Measurements from ENCODE around the gene OLFM1.
"Not testable (repeated sequence)": the region's sequence is repeated elsewhere in the genome, so short reads cannot be mapped to it uniquely, and the experiment has no call there.

Gene OLFM1

DNA sequence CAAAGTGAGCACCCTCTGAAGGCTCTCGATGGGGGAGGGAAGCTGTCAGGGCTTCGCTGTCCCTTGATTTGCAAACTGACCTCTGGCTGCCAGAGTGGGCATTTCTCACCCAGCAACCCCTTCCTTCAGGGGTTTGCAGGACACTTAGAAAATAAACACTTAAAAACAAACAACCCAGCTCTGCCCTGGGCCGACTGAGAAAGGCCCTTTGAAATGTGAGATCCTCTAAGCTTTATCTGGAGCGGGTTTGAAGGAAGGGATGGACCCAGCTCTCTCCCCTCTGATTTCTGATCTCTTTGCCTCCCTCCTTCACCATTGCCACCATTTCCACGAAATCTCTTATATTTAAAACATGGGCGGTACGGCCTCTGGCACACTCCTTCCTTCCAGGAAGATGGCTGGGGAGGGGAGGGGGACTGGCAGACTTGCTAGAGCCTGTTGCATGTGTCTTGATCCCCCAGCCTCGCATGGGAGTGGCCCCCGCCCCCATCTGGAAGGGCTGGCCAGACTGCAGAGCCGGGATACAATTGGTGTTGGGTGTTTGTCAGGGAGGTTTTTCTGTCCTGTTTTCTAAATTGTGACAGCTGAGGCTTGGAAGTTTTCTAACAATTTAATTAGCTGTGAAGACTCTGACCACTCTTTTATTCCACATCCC, 20.2 kb downstream of the OLFM1 start:
- no peak for DNase-seq (ENCODE audit: low read depth)

DNA sequence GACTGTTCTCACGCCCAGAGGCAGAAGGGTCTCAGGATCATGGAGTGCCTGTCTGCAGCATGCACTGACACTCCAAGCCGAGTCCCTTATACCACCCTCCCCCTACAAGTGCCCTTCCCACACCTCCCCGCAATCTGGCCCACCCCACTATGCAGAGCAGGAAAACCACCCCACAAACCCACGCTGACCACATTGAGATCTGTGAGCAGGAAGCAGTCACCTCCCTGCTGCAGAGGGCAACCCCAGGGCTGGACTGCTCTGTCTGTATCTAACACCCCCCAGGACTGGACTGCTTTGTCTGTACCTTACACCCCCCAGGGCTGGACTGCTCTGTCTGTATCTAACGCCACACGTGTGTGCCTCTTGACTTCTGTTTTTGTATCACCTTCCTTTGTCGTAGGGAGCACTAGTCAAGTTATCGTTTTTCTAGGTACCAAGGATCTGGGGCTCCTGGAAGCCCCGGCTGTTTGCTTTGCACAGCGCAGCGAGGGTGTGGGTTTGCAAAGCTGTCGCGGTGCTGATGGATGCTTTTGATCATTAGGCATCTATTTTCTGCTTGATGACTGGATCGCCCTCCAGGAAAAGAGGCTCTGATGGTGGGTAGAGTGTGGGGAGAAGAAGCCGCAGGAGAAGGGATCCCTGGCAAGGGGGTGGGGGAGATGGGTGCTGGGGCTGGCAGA, 21.5 kb downstream of the OLFM1 start:
- DNase-seq (ENCODE audit: low read depth), result no peak

DNA sequence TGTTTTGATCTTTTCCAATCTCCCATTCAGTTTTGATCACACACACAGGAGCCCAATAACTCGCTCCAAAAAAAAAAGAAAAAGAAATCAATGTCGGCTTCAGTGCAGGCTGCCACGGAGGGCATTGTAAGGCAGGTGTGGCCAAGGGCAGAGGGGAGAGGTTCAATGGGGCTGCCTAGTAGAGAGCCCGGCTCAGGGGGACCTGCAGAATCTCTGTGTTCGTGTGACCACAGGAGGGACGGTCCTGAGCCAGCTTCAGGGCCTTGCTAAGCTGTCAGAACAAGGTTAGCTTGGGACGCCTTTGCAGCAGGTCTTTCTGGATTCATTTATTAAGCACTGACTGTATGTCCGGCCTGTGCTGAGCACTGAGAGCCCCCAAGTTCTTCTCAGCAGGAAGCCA, 22.2 kb downstream of the OLFM1 start:
- no peak for DNase-seq (ENCODE audit: low read depth)

DNA sequence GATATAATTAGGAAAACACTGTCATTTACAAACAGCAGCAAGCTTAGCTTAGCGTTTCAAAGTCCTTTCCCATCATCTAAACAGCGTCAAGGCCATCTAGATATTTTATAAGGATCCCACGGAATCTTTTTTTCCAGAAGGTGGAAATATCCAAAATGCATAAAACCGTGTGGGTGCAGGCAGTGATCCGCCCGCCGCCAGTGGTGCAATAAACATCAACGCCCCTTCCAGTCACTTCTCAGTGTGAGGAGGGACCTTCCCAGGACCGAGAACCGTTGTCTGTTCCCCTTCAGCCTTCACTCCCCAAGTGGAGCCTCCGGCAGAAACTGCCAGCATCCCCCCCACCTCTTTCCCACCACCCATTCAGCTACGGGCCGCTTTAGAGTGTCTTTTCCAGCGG, 22.9 kb downstream of the OLFM1 start:
- DNase-seq (ENCODE audit: low read depth), result no peak

DNA sequence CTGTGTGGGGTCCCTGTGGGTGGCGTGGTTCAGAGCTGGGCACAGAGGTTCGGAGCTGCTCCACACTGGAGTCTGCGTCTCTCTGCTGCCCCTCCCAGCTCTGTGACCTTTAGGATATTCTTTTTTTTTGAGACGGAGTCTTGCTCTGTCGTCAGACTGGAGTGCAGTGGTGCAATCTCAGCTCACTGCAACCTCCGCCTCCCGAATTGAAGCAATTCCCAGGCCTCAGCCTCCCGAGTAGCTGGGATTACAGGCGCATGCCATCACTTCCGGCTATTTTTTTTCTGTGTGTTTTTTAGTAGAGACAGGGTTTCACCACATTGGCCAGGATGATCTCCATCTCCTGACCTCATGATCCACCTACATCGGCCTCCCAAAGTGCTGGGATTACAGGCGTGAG, 24.1 kb downstream of the OLFM1 start:
- not testable (repeated sequence) for DNase-seq (ENCODE audit: low read depth)

DNA sequence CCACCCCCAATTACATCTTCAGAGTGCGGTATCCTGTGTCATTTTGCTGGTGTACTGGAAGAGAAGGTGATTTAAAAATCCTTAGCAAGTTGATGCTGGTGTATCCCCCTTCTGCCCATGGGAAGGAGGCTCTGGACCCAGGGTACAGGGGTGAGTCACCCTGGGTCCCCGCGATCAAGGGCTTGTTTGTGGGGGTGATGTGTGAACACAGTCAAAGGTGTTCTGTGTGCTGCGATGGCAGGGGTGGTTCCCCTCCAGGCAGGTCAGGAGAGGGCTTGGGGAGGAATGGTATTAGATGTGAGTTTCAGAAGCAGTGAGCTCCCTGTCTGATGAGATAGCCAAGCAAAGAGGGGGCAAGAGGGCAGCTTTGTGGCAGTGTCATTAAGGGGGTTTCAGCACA, 28.9 kb downstream of the OLFM1 start:
- DNase-seq (ENCODE audit: low read depth), result no peak

DNA sequence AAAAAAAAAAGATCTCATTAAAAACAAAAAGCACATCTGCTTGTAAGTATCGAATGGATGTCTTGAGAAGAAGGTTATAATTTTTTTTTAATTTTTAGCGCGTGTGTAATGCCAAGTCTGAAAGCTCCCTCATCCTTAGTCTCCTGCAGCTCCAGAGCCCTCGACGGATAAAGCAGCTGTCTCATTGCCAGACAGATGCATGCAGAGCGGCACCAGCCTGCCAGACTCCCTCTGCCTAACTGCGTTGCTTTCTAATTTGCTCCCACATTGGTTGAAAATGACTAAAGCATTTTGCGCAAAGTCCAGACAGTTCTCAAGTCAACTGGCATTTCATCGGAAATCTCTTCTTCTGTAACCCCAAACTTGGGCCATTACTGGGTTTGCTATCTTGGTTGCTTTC, 29.4 kb downstream of the OLFM1 start:
- no peak for DNase-seq (ENCODE audit: low read depth)

DNA sequence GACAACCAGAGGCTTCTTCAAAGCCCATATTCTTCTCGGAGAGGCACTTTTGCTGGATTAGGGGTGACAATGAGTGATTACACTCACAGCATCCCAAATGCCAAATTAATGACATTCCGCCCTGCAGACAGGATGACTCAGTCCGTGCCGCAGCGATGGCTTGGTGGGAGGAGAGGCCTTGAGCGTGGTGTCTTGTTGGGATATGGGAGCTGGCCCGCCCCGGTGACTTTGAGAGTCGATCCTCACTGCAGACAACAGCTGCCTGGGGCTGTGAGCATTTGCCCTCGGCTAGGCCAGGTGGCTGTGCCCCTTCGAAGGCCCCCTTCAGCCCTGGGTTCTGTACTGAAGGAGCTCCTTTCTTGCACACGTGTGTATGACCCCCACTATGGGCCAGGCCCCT, 29.8 kb downstream of the OLFM1 start:
- DNase-seq (ENCODE audit: low read depth), result no peak

DNA sequence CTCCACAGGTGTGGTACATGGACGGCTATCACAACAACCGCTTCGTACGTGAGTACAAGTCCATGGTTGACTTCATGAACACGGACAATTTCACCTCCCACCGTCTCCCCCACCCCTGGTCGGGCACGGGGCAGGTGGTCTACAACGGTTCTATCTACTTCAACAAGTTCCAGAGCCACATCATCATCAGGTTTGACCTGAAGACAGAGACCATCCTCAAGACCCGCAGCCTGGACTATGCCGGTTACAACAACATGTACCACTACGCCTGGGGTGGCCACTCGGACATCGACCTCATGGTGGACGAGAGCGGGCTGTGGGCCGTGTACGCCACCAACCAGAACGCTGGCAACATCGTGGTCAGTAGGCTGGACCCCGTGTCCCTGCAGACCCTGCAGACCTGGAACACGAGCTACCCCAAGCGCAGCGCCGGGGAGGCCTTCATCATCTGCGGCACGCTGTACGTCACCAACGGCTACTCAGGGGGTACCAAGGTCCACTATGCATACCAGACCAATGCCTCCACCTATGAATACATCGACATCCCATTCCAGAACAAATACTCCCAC, 32.1 kb downstream of the OLFM1 start:
- DNase-seq (ENCODE audit: low read depth), result no peak

DNA sequence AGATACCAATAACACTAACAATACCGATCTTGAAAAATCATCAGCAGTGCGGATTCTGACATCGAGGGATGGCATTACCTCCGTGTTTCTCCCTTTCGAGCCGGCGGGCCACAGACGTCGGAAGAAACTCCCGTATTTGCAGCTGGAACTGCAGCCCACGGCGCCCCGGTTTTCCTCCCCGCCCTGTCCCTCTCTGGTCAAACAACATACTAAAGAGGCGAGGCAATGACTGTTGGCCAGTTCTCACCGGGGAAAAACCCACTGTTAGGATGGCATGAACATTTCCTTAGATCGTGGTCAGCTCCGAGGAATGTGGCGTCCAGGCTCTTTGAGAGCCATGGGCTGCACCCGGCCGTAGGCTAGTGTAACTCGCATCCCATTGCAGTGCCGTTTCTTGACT, 32.8 kb downstream of the OLFM1 start:
- DNase-seq (ENCODE audit: low read depth), result no peak

DNA sequence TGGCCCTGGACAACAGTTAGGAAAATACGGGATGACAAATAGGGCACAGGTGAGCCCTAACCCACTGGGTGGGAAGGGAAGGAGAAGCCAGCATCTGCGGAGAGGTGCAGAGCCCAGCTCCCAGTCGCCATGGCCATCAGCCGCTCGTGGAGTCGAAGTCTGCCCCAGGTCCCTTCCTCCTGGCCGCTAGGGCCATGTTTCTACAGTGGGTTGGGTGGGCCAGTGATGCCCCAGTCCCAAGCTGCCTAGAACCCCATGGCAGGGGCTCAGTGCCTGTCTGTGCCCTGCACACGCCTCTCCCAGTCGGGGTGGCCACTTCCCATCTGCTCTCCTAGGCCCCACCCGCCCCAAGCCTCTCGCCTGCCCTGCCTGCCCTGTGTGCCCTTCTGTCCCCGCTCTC, 34.8 kb downstream of the OLFM1 start:
- no peak for DNase-seq (ENCODE audit: low read depth)

DNA sequence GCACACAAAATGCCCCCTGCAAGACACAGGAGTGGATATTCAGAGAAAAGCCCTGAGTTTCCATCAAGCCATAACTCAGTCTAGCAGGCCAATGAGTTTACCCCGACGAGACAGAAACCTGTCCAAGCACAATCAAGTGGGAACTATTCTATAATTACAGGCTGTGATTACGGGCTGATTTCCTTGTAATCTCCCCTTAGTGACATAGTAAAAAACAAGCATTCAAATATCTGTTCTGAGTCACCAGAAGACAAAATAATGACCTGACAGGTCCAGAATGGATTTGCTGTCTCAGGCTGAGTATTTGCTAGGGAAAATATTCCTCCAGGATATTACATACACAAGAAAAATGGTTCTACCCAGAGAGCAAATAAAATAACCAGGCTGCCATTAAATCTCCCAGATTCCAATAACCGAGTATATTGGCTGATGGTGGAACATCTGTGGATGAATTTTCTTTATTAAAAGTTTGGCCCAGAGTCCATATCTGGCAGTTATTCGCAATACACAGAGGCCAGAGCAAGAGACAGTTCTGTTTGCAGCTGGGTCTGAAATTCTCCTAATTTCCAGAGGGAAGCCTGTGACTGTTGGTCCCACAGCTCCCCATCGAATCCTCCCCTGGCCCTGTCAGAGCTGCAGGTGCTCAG, 35.8 kb downstream of the OLFM1 start:
- no peak for DNase-seq (ENCODE audit: low read depth)

DNA sequence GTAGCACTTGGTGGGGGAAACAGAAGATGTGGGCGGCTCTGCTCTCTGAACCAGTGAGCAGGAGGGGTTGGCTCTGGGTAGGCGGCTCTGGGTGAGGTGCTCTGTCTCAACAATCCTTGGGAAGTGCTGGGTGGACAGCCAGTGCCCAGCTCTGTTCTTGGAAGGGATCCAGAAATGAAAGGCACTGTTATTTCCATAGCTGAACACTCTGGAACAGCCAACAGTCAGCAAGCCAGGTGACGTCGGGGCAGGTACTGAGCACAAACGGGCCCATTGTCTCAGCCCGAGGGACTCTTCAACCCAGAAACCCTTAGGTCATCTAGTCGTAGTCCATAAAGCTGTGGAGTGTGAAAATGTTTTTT, 36.3 kb downstream of the OLFM1 start:
- DNase-seq (ENCODE audit: low read depth), result no peak

DNA sequence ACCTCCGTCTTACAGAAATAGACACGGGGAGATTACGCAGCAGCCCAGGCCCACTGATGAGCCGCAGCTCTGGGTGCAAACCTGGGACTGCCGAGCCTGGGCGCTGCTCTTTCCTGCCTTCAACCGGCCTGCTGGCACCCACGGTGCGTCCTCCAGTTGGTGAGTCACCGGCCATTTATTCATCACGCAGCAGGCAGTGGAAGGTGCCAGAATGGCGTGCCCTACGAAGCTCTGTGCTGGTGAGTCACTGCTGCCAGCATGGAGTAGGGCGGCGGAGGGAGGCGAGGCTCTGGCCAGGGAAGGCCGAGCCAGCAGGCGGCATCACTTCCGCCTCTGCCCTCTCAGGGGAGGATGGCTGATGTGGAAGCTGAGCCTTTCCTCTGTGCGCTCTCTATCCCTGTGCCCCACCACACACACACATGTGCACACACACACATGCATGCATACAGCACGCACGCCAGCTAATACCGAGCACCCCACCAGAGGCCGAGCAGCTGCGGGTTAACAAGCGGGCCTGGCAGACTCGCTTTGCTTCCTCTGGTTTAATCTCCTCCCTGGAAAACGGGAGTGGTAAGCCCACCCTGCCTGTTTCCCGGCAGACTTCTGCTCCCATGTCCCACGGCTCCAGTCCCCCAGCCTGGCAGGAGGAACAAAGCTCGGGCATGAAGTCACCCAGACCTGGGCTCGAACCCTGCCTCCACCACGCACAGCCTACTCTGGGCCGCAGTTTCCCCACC, 39.2 kb downstream of the OLFM1 start:
- no peak for DNase-seq (ENCODE audit: low read depth)

DNA sequence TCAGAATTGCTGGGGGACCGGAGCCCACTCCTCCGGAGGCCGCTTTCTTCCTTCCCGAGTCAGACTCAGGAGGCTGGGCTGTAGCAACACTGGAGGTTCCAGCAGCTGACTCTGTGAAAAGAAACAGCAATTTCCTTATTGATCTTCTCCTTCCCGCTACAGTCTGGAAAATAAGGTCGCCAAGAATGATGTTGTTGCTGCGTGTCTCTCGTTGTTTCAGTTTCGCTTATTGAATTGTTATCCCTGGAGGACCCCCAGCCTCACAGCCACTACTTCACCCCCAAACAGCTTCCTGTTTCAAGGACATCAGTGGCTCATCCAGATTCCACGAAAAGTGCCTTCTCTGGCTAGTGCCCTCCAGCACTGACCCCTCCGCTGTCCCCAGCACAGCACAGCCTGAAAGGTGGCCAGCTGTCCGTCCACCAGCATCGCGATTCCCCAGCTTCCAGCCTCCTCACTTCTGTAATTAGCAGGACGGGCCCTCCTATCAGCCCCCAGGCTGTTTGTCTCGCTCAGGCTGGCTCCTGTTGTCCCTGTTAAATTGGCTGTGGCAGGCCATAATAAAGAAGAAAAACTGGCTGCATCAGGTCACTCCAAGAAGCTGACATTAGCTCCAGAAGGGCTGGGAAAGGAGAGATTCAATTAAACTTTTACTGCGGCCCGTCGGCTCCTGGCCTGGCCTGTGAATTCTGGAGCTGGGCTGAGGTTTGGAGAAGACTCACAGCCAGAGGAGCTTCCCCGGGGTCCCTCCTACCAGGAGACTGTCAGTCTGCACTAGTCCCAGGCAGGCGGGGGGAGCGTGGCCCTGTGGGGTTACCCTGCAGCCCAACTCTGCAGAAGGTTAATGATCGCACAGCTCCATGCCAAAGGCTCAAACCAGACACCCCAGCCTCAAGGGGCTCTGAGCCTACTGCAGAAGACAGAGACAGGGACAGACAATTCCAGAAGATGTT, 40.5 kb downstream of the OLFM1 start:
- no peak for DNase-seq (ENCODE audit: low read depth)

DNA sequence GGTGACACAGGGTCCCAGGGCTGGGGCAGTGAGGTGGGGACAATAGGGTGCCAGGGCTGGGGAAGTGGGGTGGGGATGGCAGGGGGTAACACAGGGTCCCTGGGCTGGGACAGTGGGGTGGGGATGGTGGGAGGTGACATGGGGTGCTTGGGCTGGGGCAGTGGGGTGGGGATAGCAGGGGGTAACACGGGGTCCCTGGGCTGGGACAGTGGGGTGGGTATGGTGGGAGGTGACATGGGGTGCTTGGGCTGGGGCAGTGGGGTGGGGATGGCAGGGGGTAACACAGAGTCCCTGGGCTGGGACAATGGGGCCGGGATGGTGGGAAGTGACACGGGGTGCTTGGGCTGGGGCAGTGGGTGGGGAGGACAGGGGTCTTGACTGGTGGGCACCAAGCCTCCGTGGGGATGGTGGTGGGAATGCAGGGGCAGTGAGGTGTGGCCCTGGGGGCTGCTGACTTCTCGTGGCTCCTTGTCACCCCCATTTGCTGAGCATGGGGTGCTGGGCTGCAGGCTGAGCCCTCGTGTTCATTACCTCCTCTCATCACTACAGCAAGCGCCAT, 41.7 kb downstream of the OLFM1 start:
- no peak for DNase-seq (ENCODE audit: low read depth)

DNA sequence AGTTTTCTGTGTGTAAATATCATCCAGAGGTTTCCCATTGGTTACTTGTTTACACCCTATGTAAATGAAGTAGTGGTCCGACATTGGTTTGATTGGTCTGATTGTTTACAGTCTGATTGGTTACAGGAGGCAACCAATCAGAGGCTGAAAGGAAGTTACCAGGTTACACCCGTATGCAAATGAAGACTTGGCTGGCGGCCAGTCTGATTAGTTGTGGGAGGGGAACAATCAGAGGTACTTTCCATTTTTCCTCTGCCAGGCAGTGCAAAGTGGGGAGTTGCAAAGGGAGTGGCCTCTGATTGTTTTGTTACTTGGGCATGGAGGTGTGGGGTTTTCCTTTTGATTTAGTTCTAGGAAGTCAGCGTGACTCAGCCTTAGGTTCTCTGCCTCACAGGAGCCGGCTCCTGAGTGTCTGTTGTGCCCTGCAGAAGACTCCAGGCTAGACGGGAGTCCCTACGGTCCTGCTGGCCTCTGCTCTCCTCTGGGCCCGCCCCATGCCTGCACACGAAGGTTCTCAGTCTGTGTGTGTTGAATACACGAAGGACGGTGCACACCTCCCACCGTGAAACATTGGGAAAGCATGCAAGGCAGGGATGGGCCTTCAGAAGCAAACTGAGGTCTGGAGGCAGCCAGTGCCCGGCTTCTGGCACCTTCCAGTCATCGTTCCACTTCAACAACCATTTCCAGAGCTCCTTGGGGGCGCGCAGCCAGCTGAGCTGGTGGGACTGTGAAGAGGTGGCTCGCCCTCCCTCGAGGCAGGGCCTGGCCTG, 42.9 kb downstream of the OLFM1 start:
- DNase-seq (ENCODE audit: low read depth), result no peak

DNA sequence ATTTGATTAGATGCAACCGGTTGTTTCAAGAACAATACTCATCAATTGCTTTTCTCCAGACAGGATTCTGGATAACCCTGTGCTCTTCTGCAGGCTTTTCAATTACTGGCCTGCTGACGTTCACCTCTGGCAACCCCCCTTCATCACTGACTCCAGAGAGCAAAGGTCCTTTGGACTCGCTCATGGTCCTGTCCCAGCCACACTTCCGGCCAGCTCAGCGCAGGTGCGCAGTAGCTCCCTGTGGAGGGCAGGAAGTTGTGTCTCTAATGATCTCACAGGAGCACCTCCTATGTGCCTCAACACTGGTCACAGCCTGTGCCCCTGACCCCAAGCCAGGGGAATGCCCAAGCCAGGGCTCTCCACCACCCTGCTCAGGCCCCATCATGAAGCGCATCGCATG, 44.0 kb downstream of the OLFM1 start:
- DNase-seq (ENCODE audit: low read depth), result no peak

DNA sequence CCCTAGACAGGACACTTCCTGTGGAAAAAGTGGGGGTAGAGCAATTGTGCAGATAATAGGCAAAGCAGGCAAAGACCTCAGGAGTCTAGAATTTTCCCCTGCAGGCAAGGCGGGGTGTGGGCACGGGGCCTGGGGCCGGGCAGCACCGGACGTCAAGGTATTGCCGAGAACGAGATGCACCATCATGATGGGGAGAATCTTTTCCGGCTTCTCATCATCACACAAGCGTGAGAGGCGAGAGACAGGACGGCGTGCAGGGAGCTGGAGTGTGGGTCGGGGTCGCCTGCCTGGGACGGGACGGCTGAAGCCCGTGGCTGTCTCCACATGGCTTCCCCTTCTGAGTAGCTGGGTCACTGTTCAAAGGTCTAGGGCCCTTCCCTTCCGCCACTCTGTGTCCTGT, 44.5 kb downstream of the OLFM1 start:
- DNase-seq (ENCODE audit: low read depth), result no peak

DNA sequence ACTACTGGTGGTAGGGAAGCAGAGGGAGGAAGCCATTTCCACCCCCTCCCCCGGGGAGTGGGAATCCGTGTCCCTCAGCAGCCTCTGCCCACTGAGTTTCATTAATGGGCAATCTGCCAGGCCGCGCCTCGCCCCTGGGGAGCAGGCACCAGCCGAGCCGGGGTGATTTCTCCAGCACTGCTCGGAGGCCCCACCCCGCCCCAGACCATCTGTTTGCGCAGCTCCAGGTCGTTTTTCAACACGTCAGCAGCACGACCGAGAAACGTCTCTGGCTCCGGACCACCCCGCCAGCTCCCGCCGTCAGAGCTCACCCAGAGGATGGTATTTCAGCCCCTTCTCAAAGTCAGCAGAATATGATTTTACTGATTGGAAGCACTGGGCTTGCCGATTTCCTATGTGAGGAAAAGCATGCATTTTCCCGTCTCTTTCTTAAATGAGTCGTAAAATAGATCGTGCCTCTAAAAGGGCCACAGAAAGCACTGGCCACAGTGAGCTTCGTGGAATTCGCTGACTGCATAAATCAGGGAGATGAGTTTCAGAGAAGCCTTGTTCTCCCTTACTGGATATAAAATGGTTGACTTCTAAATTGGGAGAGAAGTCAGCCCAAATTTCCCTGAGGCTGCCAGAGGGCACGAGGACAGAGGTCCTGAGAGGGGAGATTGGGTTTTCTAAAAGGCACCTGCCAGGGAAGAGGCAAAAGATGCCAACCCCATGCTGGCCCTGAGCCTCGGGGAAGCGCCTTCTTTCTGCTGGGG, 47.0 kb downstream of the OLFM1 start:
- no peak for DNase-seq (ENCODE audit: low read depth)
